ENCODE results near the gene TRIM33. TPM values are rescaled to one million over a fixed set of nuclear protein-coding genes. Genes with fewer than 3 reads are reported as not detected.

The TRIM33 gene
- total and polyA plus RNA-seq, 2 of the 13 experiments (the other 11 are each of a cell fraction or from before 2014, with no cell fraction given): 35.5 to 42.2 TPM

- TF ChIP-seq SKI (IDR thresholded peaks at IDR 0.05; ENCODE audit: partially characterized antibody) (peak; percentile 91), ZNF747 (CRISPR knock-in tag; IDR thresholded peaks at IDR 0.05; ENCODE audit: borderline replicate concordance) (0 out of 2 replicates have a peak, but pooled peaks have one; percentile 60), ZNF609 (CRISPR knock-in tag; IDR thresholded peaks at IDR 0.05; ENCODE audit: borderline replicate concordance) (peak; percentile 98), MIER2 (CRISPR knock-in tag; IDR thresholded peaks at IDR 0.05) (peak; percentile 54; the same call in 1 of the 2 replicates), THAP8 (CRISPR knock-in tag; IDR thresholded peaks at IDR 0.05; ENCODE audit: borderline replicate concordance) (no peak), SMARCC2 (IDR thresholded peaks at IDR 0.05) (no peak), ZNF746 (CRISPR knock-in tag; IDR thresholded peaks at IDR 0.05) (no peak), ZZZ3 (CRISPR knock-in tag; IDR thresholded peaks at IDR 0.05; ENCODE audit: borderline replicate concordance) (no peak), BCL6 (CRISPR knock-in tag; IDR thresholded peaks at IDR 0.05) (peak; percentile 95), HNRNPK (IDR thresholded peaks at IDR 0.05; ENCODE audit: low read depth, low read length, poor library complexity, severe bottlenecking) (peak; percentile 20), TGIF2 (CRISPR knock-in tag; IDR thresholded peaks at IDR 0.05) (no peak), HHEX (CRISPR knock-in tag; IDR thresholded peaks at IDR 0.05) (peak; percentile 87), ATF7-NPFF (CRISPR knock-in tag; IDR thresholded peaks at IDR 0.05; ENCODE audit: low read depth) (0 out of 2 replicates have a peak, but pooled peaks have one; percentile 40), GATAD2A (CRISPR knock-in tag; IDR thresholded peaks at IDR 0.05) (peak; percentile 99), ZBTB49 (CRISPR knock-in tag; IDR thresholded peaks at IDR 0.05; ENCODE audit: borderline replicate concordance) (no peak), ZNF251 (CRISPR knock-in tag; IDR thresholded peaks at IDR 0.05) (no peak), POLR2G (IDR thresholded peaks at IDR 0.05; ENCODE audit: low read depth, low read length) (no peak), ZNF230 (CRISPR knock-in tag; IDR thresholded peaks at IDR 0.05) (no peak), ZNF33B (CRISPR knock-in tag; IDR thresholded peaks at IDR 0.05) (no peak), NR1H2 (CRISPR knock-in tag; IDR thresholded peaks at IDR 0.05; ENCODE audit: borderline replicate concordance, low read depth) (no peak), KAT8 (CRISPR knock-in tag; IDR thresholded peaks at IDR 0.05) (peak; percentile 83), ZNF430 (CRISPR knock-in tag; IDR thresholded peaks at IDR 0.05) (0 out of 2 replicates have a peak, but pooled peaks have one; percentile 22), GFI1 (CRISPR knock-in tag; IDR thresholded peaks at IDR 0.05; ENCODE audit: borderline replicate concordance) (no peak; the same call in 1 of the 2 replicates)
Measured at GRCh38 chr1:114467491-114467890, 43.5 kb downstream of the TRIM33 start (continued).
